OCI-LY7 (cell line): ENCODE results near the gene ID2.

Experiments
- EZH2phosphoT487 ChIP-seq: fragments of 200-600 bp; sonication (generic); IDR thresholded peaks from 2 replicates; pipeline ENCODE4 v1.6.1; 2018; ENCODE audit warnings: low read depth, borderline replicate concordance, mild to moderate bottlenecking, mixed run types, antibody characterized with exemption, low read length, moderate library complexity, mixed read lengths
- TF ChIP-seq, protein P1 (sequence below): fragments of 200-600 bp; sonication (generic); conservative IDR thresholded peaks from 2 replicates; pipeline ENCODE4 v1.5.1; 2014; ENCODE audit warnings: mild to moderate bottlenecking, antibody characterized with exemption, low read length, moderate library complexity, mixed read lengths

DNA sequence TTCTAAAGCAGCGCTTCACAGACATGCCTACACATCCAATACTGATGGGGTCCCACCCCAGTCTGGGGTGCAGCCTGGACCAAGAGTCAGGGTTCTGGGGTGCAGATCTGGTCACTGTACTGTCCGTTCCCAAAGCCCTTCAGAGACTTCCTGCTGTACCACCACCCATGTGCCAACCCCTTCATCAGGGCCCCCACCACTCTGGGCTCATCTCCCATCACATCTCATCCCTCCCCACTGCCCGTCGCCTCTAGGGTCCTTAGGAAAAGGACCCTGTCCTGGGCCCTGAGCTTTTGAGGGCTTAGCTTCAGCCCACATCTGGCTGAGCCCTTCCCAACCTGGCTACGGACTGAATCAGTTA, 37.9 kb upstream of the ID2 start:
- TF ChIP-seq, protein P1, sequence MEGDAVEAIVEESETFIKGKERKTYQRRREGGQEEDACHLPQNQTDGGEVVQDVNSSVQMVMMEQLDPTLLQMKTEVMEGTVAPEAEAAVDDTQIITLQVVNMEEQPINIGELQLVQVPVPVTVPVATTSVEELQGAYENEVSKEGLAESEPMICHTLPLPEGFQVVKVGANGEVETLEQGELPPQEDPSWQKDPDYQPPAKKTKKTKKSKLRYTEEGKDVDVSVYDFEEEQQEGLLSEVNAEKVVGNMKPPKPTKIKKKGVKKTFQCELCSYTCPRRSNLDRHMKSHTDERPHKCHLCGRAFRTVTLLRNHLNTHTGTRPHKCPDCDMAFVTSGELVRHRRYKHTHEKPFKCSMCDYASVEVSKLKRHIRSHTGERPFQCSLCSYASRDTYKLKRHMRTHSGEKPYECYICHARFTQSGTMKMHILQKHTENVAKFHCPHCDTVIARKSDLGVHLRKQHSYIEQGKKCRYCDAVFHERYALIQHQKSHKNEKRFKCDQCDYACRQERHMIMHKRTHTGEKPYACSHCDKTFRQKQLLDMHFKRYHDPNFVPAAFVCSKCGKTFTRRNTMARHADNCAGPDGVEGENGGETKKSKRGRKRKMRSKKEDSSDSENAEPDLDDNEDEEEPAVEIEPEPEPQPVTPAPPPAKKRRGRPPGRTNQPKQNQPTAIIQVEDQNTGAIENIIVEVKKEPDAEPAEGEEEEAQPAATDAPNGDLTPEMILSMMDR: no peak
- no peak for TF ChIP-seq EZH2phosphoT487
